Measurements from ENCODE around the gene CCDC182. TPM values are rescaled to one million over a fixed set of nuclear protein-coding genes. Genes with fewer than 3 reads are reported as not detected.

CCDC182 gene
- total RNA-seq, 1 donor from 2014 or later = not detected

GRCh38 chr17:57726838-57727237 lies 18.3 kb downstream of the CCDC182 start:
- ATAC-seq = no peak

- no peak for ATAC-seq
Observed at GRCh38 chr17:57726213-57726790, 18.8 kb downstream of the CCDC182 start.

- no peak for ATAC-seq
Observed at GRCh38 chr17:57724729-57725125, 20.4 kb downstream of the CCDC182 start.

GRCh38 chr17:57724026-57724728 lies 20.9 kb downstream of the CCDC182 start:
- no peak for ATAC-seq

- ATAC-seq = no peak
Observed at GRCh38 chr17:57723427-57724025, 21.6 kb downstream of the CCDC182 start.

- ATAC-seq = no peak
Observed at GRCh38 chr17:57722704-57723043, 22.4 kb downstream of the CCDC182 start.

- ATAC-seq = no peak
Observed at GRCh38 chr17:57721967-57722703, 23.0 kb downstream of the CCDC182 start.

GRCh38 chr17:57720386-57721035 lies 24.6 kb downstream of the CCDC182 start:
- no peak for ATAC-seq

GRCh38 chr17:57718878-57719277 lies 26.2 kb downstream of the CCDC182 start:
- no peak for ATAC-seq

GRCh38 chr17:57715981-57716380 lies 29.1 kb downstream of the CCDC182 start:
- ATAC-seq = no peak

- no peak for ATAC-seq
Observed at GRCh38 chr17:57714665-57715180, 30.4 kb downstream of the CCDC182 start.

- no peak for ATAC-seq
Observed at GRCh38 chr17:57713140-57713539, 32.0 kb downstream of the CCDC182 start.

GRCh38 chr17:57708410-57708809 lies 36.7 kb downstream of the CCDC182 start:
- ATAC-seq = no peak

- ATAC-seq = no peak
Observed at GRCh38 chr17:57707892-57708291, 37.2 kb downstream of the CCDC182 start.

- ATAC-seq = no peak
Observed at GRCh38 chr17:57706761-57707160, 38.3 kb downstream of the CCDC182 start.

GRCh38 chr17:57705921-57706695 lies 39.0 kb downstream of the CCDC182 start:
- ATAC-seq = no peak

- no peak for ATAC-seq
Observed at GRCh38 chr17:57704448-57704847, 40.7 kb downstream of the CCDC182 start.

- ATAC-seq = no peak
Observed at GRCh38 chr17:57703273-57703672, 41.8 kb downstream of the CCDC182 start.

- no peak for ATAC-seq
Observed at GRCh38 chr17:57701124-57701523, 44.0 kb downstream of the CCDC182 start.

- ATAC-seq = no peak
Observed at GRCh38 chr17:57699751-57700219, 45.3 kb downstream of the CCDC182 start.

- ATAC-seq = peak; percentile 32
Observed at GRCh38 chr17:57697891-57698711, 47.0 kb downstream of the CCDC182 start.
